ENCODE results near the gene BCL11B.

BCL11B gene

DNA sequence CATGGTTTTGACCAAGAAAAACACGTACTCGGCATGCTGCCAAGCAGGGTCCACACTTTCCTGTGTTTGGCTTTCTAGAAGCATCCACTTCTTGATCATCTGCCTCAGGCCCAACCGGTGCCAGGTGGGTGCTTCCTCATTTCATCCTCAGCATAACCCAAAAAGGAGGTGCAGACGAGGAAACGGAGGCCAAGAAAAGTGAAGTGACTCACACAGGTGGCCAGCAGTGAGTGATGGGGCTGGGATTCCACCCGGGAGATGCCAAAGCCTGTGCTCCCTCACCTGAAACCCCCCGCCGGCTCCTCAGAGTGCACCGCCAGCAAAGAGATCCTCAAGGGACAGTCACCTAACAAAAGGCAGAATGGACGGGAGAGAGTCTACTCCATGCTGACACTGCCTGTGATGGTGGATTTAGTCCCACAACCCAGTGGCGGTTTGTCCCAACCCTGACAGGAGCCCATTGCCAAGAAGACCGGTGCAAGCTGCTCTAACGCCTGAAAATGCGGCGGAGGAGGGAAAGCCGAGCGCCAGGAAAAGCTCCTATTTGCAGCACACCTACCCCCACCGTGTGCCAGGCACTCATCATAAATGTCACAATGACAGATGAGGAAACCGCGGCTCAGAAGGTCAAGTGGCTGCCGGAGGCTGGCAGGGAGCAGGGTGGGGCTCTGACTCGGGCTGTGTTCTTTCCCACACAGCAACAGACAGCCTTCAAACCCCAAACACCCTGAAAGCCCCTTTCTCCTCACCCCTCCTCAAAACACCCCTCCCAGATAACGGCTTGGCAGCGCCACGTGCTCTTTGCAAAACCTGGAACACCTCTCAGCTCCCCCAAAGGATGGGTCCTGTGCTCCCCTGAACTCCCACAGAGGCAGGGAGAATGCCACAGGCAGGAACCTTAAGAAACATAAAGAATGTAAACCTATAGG is 18.8 kb downstream of the BCL11B start:
- DNase-seq, result no peak

- DNase-seq, result no peak
Observed at GRCh38 chr14:99252443-99252939, 19.5 kb downstream of the BCL11B start.

DNA sequence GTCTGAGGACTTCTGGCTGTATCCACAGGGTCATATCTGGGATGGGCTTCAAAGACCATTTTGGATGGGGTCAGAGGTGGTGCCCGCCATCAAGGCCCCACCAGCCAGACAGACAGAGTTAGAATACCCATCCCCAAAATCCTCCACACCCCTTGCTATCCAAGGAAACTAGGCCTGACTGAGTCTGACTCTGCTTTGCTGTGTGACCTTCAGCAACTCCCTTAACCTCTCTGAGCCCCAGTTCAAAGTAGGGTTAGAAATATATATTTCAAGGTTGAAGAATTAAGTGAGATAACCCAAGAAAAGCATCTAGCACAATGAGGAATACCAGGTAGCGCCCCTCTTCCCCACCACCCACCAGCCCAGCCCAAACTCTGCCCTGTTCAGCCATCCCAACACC is 20.3 kb downstream of the BCL11B start:
- DNase-seq, result no peak

DNA sequence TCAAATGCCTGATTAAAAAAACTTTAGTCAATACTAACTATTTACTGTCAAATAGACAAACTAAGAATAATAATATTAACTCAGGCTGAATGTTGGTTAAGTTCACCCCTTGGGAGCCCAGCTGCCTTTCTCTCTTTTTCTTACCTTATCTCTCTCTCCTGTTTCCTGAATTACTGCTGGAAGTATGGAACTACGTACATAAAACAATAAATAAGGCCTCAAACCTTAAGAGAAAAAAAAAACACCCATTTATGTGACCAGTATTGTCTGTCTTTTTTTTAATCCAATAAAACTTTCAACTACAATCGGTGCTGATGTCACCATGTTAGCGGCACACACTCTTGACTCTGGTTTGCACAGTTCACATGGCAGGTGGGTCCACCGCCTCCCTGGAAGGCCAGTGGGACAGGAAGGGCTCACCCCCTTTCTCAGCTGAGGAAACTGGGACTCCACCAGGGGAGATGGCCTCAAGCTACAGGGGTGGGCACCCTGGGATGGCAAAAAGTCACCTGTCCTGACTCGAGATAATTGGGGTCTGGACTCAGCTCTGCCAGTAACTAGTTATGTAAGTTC is 21.3 kb downstream of the BCL11B start:
- DNase-seq, result no peak

DNA sequence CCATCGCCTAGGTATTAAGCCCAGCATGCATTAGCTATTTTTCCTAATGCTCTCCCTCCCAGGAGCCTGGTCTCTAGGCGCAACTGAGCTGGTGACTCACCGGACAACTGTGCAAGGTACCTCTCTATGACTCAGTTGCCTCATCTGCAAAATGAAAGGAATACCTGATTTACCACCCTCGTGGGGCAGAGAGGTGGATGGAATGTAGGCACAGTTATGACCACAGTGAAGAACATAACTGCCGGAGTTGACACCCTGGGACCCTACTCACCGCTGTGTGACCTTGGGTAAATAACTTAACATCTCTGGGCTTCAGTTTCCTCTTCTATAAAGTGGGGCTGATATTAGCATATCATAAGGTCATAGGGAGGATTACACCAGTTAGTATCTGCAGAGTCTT is 22.6 kb downstream of the BCL11B start:
- no peak for DNase-seq

GRCh38 chr14:99248761-99249171 is 23.2 kb downstream of the BCL11B start:
- DNase-seq, result no peak

- DNase-seq, result no peak
Observed at GRCh38 chr14:99247772-99248171, 24.2 kb downstream of the BCL11B start.

- DNase-seq, result no peak
Observed at GRCh38 chr14:99247101-99247729, 24.8 kb downstream of the BCL11B start.

GRCh38 chr14:99246536-99247097 is 25.4 kb downstream of the BCL11B start:
- no peak for DNase-seq

DNA sequence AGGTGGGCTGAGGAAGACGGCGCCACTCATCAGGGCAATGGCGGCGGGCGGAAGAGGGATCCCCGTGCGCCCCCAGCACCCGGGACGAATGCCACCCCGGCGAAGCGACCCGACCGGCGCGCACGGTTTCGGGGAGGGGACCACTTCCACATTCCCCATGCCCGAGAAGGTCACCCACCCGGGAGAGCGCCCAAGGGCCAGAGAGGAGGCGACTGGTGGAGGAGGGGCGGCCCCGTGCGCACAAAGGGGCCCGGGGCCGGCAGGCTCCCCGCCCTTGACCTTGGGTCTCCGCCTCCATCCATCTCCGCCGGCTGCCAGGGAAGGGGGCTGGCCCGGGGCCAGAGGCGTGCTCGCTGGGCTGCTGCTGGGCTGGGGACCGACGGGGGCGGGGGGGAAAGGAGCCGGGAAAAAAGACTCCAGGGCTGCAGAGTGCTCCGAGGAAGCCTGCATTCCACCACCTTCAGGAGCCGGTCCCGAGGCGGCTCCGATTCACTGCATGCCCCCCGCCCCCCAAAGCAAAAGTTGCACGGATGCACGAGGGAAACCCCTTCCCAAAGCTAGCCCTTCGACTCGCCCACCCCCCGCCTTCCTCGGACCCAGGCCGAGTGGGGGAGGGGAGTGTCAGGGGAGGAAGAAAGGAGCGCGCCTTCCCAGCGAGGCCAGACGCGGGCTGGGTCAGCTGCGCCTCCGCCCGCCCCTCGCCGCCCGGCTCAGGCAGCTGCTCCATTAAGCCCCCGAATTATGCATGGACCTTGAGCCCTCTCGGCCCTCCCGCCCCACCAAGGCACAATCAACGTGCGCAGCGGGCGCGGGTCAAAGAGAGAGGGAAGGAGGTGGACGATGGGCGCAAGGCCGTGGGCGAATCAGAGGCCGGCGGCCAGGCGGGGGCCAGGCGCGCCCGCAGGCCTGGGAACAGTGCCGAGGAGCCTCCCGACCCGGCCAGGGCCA is 26.2 kb downstream of the BCL11B start:
- DNase-seq, result peak; percentile 60

GRCh38 chr14:99244941-99245563 is 26.9 kb downstream of the BCL11B start:
- no peak for DNase-seq

DNA sequence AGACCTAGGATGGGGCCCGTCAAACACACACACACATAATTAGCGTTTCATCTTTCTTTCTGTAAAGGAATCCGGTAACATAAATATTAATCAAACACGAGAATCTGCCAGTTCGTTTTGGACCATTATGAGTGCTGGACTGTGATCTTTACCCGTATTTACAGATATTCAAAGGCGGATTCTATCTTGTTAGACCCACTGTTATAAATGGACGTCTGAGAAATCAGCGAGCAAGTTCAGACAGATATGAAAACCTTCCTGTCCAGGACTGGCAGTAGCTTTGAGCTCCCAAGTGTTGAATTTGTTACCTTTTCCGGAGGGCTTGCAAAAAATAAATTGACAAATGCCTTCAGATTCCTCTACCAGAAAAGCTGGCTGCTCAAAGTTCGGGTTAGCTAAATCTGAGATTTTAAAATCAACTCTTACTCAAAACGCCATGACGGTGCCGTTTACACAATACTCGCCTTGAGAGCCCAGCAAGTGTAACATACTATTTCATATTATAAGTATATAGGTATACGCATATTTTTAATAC is 27.6 kb downstream of the BCL11B start:
- DNase-seq, result no peak

DNA sequence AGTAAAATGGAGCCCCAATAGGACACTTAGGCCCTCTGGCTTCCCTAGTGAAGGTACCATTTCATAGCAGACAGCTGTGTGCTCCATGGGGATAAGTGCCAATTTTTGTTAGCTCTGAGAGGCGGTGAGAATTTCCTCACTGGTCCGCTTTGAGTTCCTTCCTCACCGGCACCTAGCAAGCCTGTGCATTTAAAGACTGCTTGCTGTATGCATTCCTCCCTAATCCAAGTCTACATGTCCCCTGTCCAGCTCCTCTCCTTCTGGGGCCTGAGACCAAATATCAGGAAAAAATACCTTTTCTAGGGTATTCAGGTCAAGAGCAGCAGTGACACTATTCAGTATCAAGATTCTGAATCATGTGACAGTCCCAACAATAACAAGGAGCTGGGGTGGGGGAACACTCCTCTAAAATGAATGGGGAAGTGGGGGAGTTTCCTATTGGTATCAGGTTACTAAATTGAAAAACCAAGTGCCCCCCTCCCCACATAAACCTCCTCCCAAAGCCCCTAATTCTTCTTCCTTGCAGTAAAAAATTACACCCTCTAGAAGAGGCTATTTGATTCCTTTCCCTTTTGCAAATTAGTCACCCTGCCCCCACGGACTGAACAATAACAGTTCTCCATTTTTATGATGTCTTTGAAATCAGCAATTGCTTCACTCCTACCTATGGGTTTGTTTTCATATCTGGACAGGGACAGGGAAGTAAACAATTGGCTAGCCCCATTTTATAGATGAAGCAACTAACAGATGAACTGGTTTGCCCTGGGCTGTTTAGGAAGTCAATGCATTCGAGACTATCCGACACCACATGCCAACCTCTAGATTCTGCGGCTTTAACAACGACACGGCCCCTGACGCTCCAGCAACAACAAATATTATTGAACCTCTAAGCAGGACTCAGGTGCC is 28.9 kb downstream of the BCL11B start:
- no peak for DNase-seq

DNA sequence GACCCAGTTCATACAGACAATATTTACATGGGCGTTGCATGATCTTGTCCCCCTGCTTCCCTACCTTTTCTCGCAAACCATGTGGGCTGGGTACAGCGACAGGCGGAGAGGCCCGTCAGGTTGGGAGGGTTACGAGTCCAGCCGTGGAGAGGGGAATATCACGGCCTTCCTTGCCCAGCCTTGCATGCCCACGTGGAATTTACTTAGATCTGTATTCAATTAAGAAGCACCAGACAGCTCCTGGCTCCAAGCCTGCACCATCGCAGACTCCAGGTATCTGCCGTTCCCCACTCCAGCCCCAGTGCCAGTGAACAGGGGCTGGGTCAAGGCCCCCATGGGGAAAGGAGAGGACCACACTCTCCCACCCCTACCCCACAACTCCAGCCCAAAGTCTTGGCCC is 29.8 kb downstream of the BCL11B start:
- no peak for DNase-seq

DNA sequence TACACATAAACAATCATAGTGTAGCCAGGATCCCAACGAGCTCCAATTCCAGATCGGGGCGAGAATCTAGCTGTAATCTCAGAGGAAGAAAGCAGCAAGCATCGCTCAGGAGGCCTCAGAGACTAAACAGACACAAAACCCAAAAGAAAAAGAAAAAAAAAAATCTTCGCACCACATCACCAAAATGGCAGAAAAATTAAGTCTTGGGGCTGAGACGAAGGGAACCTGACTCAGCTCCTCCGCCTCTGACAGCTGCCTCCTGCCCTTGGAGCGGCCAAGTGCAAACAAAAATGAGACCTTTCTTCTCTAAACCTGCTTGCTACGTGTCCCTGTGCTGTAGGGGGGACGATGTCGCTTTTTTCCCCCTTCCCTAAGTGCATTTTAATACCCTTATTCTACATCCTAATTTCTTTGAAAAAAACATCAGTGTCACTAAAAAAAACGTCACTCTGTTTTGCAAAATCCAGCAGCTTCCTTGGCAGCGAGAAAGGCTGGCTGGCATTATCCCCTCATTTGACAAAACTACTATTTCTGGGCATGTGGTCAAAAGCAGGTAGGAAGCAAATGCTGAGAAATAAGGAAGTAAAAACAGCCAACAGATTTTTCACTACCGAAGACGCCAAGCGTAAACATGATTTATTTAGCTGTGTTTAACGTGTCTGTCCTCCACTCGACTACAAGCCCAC is 30.5 kb downstream of the BCL11B start:
- no peak for DNase-seq

DNA sequence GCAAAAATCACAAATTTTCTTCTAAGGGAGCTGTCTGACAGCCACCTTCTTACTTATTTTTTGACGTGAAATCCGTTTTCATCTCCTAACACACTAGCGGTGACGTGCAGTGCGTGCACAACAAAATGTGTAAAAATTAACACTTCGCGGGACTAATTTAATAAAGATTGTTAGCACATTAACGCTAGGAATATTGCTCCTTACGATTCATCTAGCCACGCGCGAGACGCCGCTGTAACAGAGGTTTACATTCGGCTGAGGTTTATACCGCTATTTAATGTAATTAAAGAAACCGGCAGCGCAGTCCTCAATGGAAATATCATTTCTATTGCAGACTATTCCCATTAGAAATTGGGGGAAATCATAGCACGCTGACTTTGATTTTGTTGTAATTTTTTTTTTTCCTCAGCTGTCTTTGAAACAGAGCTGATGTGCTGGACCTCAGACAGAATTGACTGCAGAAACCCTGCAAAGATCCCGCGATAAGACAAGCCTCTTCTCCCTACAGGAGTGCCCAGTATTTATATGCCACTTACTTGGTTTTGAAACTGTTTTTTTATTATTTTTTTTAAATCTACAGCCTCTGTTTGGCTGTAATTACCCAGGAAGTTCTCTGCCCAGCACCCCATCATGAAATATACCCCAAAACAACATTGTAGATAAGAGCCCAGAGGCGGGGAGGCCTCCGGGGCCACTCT is 31.2 kb downstream of the BCL11B start:
- DNase-seq, result no peak

GRCh38 chr14:99239661-99240092 is 32.3 kb downstream of the BCL11B start:
- no peak for DNase-seq

- no peak for DNase-seq
Observed at GRCh38 chr14:99238216-99238615, 33.8 kb downstream of the BCL11B start.

DNA sequence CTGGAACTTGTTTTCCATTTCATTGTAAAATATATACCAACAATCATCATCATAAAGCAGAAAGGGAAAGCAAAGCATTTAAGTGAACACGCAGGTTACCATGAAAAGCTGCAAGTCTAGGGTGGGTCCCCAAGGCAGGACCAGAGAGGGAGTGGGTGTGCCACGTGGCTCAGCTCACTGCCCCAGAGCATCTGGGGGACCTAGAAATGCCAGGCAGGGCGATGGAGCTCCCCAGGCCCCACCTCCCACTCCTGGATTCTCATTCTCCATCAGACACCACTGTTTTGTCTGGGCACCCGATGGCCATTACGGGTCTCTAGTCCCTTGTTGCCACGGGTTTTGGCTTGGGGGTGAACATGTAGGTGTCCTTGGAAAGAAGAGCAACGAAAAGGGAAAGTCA is 34.7 kb downstream of the BCL11B start:
- no peak for DNase-seq
